Left kidney (tissue), 2 donors: ENCODE results near the gene ANAPC16. TPM values are rescaled to one million over a fixed set of nuclear protein-coding genes. Genes with fewer than 3 reads are reported as not detected.
"Not testable (repeated sequence)": the region's sequence is repeated elsewhere in the genome, so short reads cannot be mapped to it uniquely, and the experiment has no call there.

Source experiments
- DNase-seq: peaks from one replicate; pipeline ENCODE4 v3.0.0-alpha.2; 2013
- polyA plus RNA-seq: library from polyadenylated mRNA; unstranded; fragments of 120-200 nt; gene quantifications from one replicate; pipeline ENCODE4 v1.2.1, GENCODE V29; 2013; ENCODE audit not compliant: insufficient read length

The ANAPC16 gene
- polyA plus RNA-seq, 1 donor: 201 TPM

DNA sequence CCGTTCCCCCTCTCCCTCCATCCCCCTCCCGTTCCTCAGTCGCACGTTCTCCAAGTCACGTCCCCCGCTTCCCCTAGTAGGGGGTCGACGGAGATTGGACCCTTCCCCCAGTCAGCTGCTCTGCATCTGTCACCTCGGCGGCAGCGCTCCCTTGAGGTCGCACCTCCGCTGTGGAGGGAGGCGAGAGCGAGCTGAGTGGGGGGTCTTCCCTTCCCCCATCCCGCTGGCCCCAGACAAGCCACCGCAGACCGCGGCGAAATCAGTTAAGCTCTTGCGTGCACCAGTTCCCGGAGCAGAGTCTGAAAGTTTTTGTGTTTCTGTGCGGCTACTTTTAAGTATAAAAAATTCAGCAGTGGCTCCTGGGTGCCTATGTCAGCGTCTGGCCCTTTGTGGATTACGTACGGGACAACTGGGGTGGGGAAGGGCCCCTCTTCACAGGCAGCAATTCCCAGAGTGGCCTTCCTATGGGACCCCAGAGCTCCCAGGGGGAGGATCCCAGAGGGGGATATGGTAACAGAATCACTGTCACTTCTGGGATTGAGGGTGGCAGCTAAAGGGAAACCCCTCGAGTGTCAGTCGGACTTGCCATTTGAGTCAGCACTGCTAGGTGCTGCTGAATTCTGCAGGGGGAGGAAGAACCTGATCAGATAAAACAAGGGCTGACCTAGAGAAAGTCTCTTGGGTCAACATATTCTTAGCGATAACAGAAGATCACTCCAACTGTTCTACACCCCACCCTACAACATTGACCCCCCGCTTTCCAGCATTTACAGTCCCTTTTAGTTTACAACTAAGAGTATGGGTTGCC, 45.4 kb downstream of the ANAPC16 start:
- no peak for DNase-seq

GRCh38 chr10:72261784-72262404, 46.1 kb downstream of the ANAPC16 start:
- DNase-seq: no peak

GRCh38 chr10:72263613-72264241, 47.9 kb downstream of the ANAPC16 start:
- DNase-seq: no peak

DNA sequence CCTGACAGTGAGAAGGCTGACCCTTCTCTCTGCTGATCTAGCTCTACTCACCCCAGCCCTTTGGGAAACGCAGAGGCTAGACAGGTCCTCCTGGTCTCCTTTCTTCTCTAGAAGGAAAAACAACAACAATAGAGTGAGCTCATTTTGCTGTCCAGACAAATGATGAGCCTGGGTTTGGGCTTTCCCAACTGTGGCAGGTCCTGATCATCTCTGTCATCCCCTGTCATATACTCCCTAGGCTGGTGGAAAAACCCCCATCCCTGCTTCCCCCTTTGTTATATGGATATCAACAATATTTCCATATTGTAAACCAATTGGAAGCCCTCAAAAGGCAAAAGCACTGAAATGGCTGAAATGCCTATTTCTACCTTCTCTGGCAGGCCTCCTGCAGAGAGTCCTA, 48.7 kb downstream of the ANAPC16 start:
- DNase-seq: no peak

- DNase-seq: no peak
Measured at GRCh38 chr10:72265508-72265907, 49.7 kb downstream of the ANAPC16 start.

GRCh38 chr10:72265990-72266865, 50.4 kb downstream of the ANAPC16 start:
- DNase-seq: no peak

- DNase-seq: no peak
Measured at GRCh38 chr10:72267381-72267780, 51.6 kb downstream of the ANAPC16 start.

GRCh38 chr10:72267819-72268399, 52.1 kb downstream of the ANAPC16 start:
- DNase-seq: no peak

GRCh38 chr10:72268475-72269200, 52.8 kb downstream of the ANAPC16 start:
- DNase-seq: not testable (repeated sequence)

- DNase-seq: no peak
Measured at GRCh38 chr10:72270607-72271281, 54.9 kb downstream of the ANAPC16 start.

GRCh38 chr10:72272689-72273409, 57.0 kb downstream of the ANAPC16 start:
- peak; percentile 91 for DNase-seq

DNA sequence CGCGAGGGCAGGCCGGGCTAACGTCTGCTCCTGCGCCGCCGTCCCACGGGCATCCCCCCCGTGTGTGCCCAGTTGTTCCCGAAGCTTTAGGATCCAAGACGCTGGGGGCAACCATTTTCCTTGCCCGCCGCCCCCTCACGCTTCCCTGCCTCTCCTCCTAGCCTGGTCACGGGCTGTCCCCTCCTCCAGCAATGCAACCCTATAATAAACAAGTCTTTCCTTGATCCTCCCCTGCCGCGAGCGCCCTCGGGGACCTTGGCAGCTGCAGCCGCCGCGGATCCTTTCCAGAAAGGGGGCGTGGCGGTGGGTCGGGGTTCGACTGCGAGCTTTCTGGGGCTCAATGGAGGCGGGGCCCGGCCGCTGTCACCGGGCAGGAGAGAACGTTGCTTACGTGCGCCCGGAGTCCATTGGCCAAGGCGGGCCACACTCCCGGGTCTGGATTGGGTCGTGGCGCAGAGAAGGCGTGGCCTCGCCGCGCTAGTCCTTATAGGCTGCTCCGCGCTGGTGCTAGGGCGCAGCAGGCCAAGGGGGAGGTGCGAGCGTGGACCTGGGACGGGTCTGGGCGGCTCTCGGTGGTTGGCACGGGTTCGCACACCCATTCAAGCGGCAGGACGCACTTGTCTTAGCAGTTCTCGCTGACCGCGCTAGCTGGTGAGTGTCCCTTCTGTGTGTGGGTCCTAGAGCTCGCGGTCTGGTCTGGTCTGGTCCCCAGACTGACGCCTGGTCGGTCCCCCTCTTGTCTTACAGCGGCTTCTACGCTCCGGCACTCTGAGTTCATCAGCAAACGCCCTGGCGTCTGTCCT, 57.8 kb downstream of the ANAPC16 start, which contains the start of gene DDIT4:
TSS of gene DDIT4 (plus strand) at position 515 of the 803 bp plus-strand sequence. CDS start 293 bp downstream, outside the sequence.
- DNase-seq: peak; percentile 98

- no peak for DNase-seq
Measured at GRCh38 chr10:72274213-72274729, 58.5 kb downstream of the ANAPC16 start.

- no peak for DNase-seq
Measured at GRCh38 chr10:72274730-72275350, 59.0 kb downstream of the ANAPC16 start.

- no peak for DNase-seq
Measured at GRCh38 chr10:72275351-72276012, 59.7 kb downstream of the ANAPC16 start.

DNA sequence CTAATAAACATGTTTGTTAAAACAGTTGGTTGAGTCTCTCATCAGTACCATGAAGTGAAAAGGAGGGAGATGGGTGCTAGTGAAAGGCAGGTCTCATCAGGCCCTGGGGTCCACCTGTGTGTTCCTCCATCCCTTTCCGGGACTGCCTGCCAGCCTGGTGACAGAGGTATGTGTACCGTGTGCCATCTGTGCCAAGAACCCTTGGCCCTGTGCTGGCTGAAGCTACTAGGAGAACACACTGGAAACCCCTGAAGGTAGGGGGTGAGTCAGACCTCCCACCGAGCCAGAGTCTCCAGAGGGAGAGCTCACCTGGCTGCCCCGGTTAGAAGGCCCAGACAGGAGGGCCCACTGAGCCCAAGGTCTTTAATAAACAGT, 60.2 kb downstream of the ANAPC16 start:
- DNase-seq: no peak
